HG03442 (cell line): ENCODE data around the gene GGTLC1.

Experiments
- ATAC-seq: cut with Tn5 transposase; IDR thresholded peaks from one replicate; pipeline ENCODE4 v1.9.1; 2021; ENCODE audit warnings: mild to moderate bottlenecking, moderate library complexity; ENCODE audit not compliant: unreplicated experiment

The GGTLC1 gene

GRCh38 chr20:23966927-23967615 lies 21.5 kb downstream of the GGTLC1 start:
- ATAC-seq = no peak

DNA sequence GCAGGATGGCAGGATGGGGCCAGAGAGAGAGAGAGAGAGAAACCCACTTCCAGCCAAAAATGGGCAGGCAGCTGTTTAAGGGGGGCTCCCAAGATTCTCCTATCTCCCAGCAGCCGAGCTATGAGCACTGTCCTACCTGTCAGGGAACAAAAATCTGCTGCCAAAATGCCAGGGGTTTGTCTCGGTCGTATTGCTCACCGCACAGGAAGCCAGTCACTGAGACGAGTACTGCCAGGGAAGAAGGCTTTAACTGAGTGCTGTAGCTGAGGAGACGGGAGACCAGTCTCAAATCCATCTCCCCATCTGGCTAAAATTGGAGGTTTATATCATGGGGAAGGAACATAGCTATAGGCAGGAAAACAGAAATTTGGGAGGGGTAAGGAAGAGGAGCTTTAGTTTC lies 22.3 kb downstream of the GGTLC1 start:
- no peak for ATAC-seq

DNA sequence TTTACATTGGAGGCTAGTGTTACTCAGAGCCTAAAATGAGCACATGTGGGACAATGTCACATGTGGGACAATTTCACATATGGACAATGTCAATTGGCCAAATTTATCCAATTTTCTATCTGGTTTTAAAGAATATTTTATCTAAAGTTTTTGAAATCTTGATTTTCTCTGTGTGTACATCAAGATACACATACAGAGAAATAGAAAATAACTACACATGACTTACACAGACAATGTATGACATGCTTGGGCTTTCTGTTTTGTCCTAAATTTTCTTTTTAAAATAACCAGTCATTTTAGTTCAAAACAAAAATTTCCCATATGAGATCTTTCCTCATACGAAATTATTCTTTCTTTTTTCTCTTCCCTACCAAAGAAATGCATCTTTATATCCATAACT lies 24.6 kb downstream of the GGTLC1 start:
- ATAC-seq = no peak

- no peak for ATAC-seq
Observed at GRCh38 chr20:23962272-23962671, 26.3 kb downstream of the GGTLC1 start.

DNA sequence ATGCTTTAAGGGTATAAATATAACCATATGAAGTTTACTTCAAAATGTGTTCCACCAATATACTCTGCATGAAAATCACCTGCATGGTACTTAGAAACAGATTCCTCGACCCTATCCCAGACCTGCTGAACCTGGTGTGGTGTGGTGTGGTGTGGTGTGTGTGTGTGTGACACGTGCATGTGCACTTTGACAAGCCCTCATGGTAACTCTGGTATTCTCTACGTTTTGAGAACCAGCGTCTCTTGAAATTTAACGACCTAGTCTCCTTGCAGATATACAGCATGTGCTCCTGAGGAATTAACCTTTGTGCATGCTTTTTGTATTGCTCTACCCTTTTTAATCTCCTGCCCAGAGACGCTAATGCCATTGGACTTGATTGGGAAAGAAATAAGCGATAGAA lies 29.5 kb downstream of the GGTLC1 start:
- no peak for ATAC-seq

DNA sequence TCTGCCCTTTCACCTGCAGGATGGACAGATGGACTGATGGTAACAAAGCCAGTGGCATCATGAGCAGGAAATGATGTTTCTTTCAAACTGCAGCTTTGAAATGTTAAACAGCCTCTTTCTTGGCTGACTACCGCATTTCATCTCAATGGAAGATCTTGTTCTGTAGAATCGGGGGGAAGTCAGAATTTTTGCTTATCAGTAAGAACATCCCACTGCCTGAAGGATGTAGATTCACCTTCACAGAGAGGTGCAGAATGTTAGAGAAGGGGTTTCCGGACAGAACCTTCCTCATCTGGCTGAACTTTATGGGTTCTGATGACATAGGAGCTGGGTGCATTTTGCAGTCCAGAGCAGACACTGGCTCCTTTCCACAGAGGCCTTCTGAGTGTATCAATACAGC lies 32.7 kb downstream of the GGTLC1 start:
- no peak for ATAC-seq

DNA sequence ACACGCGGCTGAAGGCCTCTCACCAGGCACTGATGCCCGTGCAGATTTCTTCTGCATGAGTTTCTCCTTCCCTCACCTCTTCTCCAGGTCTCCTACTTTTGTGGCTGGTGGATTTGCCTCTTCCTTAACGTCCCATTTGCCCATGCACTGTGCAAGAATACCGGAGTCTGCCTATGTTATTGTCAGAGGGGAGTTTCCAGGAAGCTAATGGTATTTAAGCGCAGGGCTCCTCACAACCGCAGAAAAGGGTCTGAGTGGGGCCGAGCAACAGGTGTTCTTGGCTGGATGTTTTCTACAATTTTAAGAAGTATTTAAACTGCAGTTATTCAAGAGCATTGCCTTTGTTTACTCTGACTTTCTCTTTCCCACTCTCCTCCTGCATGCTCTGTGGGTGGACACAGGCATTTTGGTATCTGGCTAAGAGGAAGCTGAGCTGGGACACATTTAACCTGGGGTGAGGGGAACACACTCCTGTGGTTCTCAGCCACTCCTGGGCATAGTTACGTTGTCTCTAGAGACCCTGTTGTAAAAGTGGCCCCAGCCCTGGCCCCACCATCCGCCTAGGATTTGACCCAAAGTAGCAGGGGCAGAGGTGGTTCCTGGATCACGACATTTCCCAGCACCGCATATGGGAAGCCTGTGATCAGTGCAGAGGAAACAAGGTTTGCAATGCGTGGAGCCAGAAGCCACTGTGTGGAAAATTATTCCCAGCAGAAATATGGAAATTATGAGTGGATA lies 34.4 kb downstream of the GGTLC1 start:
- no peak for ATAC-seq

- ATAC-seq = no peak
Observed at GRCh38 chr20:23946206-23946605, 42.4 kb downstream of the GGTLC1 start.

GRCh38 chr20:23943304-23943703 lies 45.3 kb downstream of the GGTLC1 start:
- ATAC-seq = no peak

DNA sequence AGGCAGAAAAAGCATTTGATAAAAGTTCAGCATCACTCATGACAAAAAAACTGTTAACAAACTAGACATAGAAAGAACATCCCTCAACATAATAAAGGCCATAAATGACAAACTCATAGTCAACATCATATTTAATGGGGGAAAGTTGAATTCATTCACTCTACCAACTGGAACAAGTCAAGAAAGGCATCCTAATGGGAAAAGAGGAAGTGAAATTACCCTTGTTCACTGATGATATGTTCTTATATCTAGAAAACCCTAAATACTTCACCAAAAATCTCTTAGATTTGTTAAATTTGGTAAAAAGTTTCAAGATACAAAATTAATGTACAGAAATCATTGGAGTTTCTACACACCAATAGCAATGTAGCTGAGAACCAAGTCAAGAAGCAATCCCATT lies 48.9 kb downstream of the GGTLC1 start:
- ATAC-seq = no peak

- ATAC-seq = no peak
Observed at GRCh38 chr20:23939063-23939462, 49.5 kb downstream of the GGTLC1 start.

DNA sequence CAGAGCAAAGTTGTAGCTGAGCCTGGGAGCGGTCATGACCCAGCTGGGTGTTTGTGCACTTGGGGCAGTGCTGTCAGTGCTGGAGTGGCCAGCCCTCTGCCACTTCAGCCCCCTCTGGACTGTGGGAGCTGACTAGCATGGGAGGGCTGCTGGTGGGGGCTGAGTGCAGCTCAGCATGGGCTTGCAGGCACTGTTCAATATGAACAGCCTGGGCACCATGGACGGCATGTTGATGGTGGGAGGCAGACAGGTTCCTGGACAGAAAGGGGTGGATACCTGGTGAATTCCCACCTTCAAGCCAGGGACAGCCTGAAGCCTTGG lies 50.5 kb downstream of the GGTLC1 start:
- ATAC-seq = no peak

- peak; percentile 79 for ATAC-seq
Observed at GRCh38 chr20:23937303-23938117, 51.1 kb downstream of the GGTLC1 start.
